Measurements from ENCODE around the gene PTX4. TPM values are rescaled to one million over a fixed set of nuclear protein-coding genes. Genes with fewer than 3 reads are reported as not detected.
A peak's percentile ranks its signal among the peaks of the same experiment; 100 is the strongest.

Gene PTX4
- polyA plus RNA-seq, 3 donors = 0.19 TPM; not detected in 2

GRCh38 chr16:1493746-1494094 lies 5.0 kb upstream of the PTX4 start:
- H3K9ac ChIP-seq (ENCODE audit: insufficient read depth, low read length, poor library complexity, severe bottlenecking) = peak overlapping the region; percentile 86
- H3K79me2 ChIP-seq (ENCODE audit: insufficient read depth, low read length) = peaks cover 20% of the 10 kb centered on the region
- Mint-ChIP-seq H3K36me3 (peaks cover 20 to 41% of the 10 kb centered on the region in 2 donors), H3K9me3 (peaks cover 0 to 2% (median 0%) of the 10 kb centered on the region in 7 donors), H3K27ac (peak overlapping the region; percentile 46 to 97 (median 83)), H3K27me3 (ENCODE audit: low read depth in 3 of 3) (peaks cover 0 to 2% (median 0%) of the 10 kb centered on the region in 3 donors), H3K4me3 (peak overlapping the region; percentile 92), H3K4me1 (peaks cover 23% of the 10 kb centered on the region)
- under 1% methylated on average over 29 of the region's 30 CpGs for WGBS (ENCODE audit: insufficient coverage)
- intact Hi-C loops (cut with micrococcal nuclease) = loop anchor here in 1 of 2 donors (2.0 to 5.0 kb wide), 2 partner anchors 23 to 71 kb away; partner anchors contain the start of gene UQCC4
- no peaks in the 10 kb centered on the region for H3K27me3 ChIP-seq (ENCODE audit: control insufficient read depth in 2 of 2, insufficient read depth in 2 of 2, low read length in 2 of 2)
- no peak for TF ChIP-seq CTCF (IDR thresholded peaks at IDR 0.05)
- H3K9me3 ChIP-seq (replicated peaks in 1 of 2; ENCODE audit: control insufficient read depth in 1 of 2, insufficient read depth in 1 of 2, low read length in 2 of 2) = no peaks in the 10 kb centered on the region
- no peaks in the 10 kb centered on the region for H4K20me1 ChIP-seq (ENCODE audit: insufficient read depth, low read length)
- H3K4me3 ChIP-seq (replicated peaks in 1 of 3; ENCODE audit: low read depth in 2 of 3, low read length in 3 of 3) = peak overlapping the region; percentile 81 to 90 (median 87)
- peak overlapping the region; percentile 92 for H3K4me2 ChIP-seq (replicated peaks; ENCODE audit: extremely low read depth, low read length, poor library complexity, severe bottlenecking)
- DNase-seq = no peak
- H3K36me3 ChIP-seq (replicated peaks in 1 of 2; ENCODE audit: control insufficient read depth in 1 of 2, insufficient read depth in 2 of 2, low read length in 2 of 2) = peaks cover 37 to 43% of the 10 kb centered on the region in 2 donors
- H2AFZ ChIP-seq (ENCODE audit: insufficient read depth, low read depth, low read length, poor library complexity, severe bottlenecking) = peak overlapping the region; percentile 87
- H3K4me1 ChIP-seq (ENCODE audit: control insufficient read depth in 1 of 2, insufficient read depth in 2 of 2, low read length in 2 of 2) = peaks cover 27 to 31% of the 10 kb centered on the region in 2 donors
- peak overlapping the region in 1 of 2 donors; percentile 96 for H3K27ac ChIP-seq (ENCODE audit: low read depth in 1 of 2, low read length in 2 of 2)

GRCh38 chr16:1492923-1493745 lies 4.4 kb upstream of the PTX4 start, which contains the start of gene TELO2:
Gene TELO2 (plus strand): TSS chr16:1493360. CDS start chr16:1494282, 922 bp downstream.
- Histone ChIP-seq H3K4me1 (ENCODE audit: control insufficient read depth in 1 of 2, insufficient read depth in 2 of 2, low read length in 2 of 2) (peaks cover 32 to 37% of the 10 kb centered on the region in 2 donors), H3K9me3 (replicated peaks in 1 of 2; ENCODE audit: control insufficient read depth in 1 of 2, insufficient read depth in 1 of 2, low read length in 2 of 2) (no peaks in the 10 kb centered on the region), H3K4me3 (replicated peaks in 1 of 3; ENCODE audit: low read depth in 2 of 3, low read length in 3 of 3) (peak within 1 kb of the TSS; percentile 81 to 90 (median 87)), H4K20me1 (ENCODE audit: insufficient read depth, low read length) (no peaks in the 10 kb centered on the region), H3K27me3 (ENCODE audit: control insufficient read depth in 2 of 2, insufficient read depth in 2 of 2, low read length in 2 of 2) (no peaks in the 10 kb centered on the region), H2AFZ (ENCODE audit: insufficient read depth, low read depth, low read length, poor library complexity, severe bottlenecking) (peak within 1 kb of the TSS; percentile 87), H3K4me2 (replicated peaks; ENCODE audit: extremely low read depth, low read length, poor library complexity, severe bottlenecking) (peak within 1 kb of the TSS; percentile 92), H3K36me3 (replicated peaks in 1 of 2; ENCODE audit: control insufficient read depth in 1 of 2, insufficient read depth in 2 of 2, low read length in 2 of 2) (peaks cover 31 to 37% of the 10 kb centered on the region in 2 donors), H3K9ac (ENCODE audit: insufficient read depth, low read length, poor library complexity, severe bottlenecking) (peak within 1 kb of the TSS; percentile 86), H3K27ac (ENCODE audit: low read depth in 1 of 2, low read length in 2 of 2) (peak within 1 kb of the TSS; percentile 78 to 96), H3K79me2 (ENCODE audit: insufficient read depth, low read length) (peaks cover 20% of the 10 kb centered on the region)
- Mint-ChIP-seq H3K4me1 (peaks cover 29% of the 10 kb centered on the region), H3K36me3 (peaks cover 14 to 35% of the 10 kb centered on the region in 2 donors), H3K4me3 (peak within 1 kb of the TSS; percentile 92 to 94), H3K27me3 (ENCODE audit: low read depth in 3 of 3) (peaks cover 0 to 2% (median 0%) of the 10 kb centered on the region in 3 donors), H3K27ac (peak within 1 kb of the TSS; percentile 94 to 99 (median 98)), H3K9me3 (peaks cover 0 to 2% (median 0%) of the 10 kb centered on the region in 7 donors)
- intact Hi-C loops (cut with micrococcal nuclease) = loop anchor here in 1 of 2 donors (2.0 to 5.0 kb wide), 2 partner anchors 22 to 71 kb away; partner anchors contain the start of gene UQCC4
- under 1% methylated on average over 70 of the region's 89 CpGs for WGBS (ENCODE audit: insufficient coverage)
- TF ChIP-seq CTCF (IDR thresholded peaks at IDR 0.05) = no peak
- DNase-seq = peak; percentile 73 to 82 (median 81)

All from CD14-positive monocyte (primary cell).